Ovary (tissue), 9 donors: ENCODE data around the gene ZNF107. TPM values are rescaled to one million over a fixed set of nuclear protein-coding genes. Genes with fewer than 3 reads are reported as not detected.

Experiments
- DNase-seq, 5 donors: peaks; one replicate each; pipeline ENCODE4 v3.0.0-alpha.2; 2019 to 2020
- H3K27ac ChIP-seq, 2 donors: fragments of 200-600 bp; one replicate each; pipeline versions ENCODE4 v1.5.1 to v1.8.0; 2019 to 2022
- H3K27me3 ChIP-seq: fragments of 200-600 bp; one replicate; pipeline ENCODE4 v1.8.0; 2022
- H3K36me3 ChIP-seq: fragments of 200-600 bp; sonication (generic); one replicate; pipeline ENCODE4 v1.5.1; 2019
- H3K4me1 ChIP-seq: one replicate; pipeline ENCODE4 v1.8.1; 2013; ENCODE audit warnings: mild to moderate bottlenecking, moderate library complexity; ENCODE audit not compliant: insufficient read depth
- H3K4me3 ChIP-seq: fragments of 200-600 bp; sonication (generic); one replicate; pipeline ENCODE4 v1.5.1; 2017
- H3K9me3 ChIP-seq, 2 donors: fragments of 200-600 bp in 1 of 2; sonication (generic) in 1 of 2; one replicate each; pipeline versions ENCODE4 v1.5.1 to v1.8.1; 2013 to 2019; ENCODE audit warnings: mild to moderate bottlenecking in 1 of 2, moderate library complexity in 1 of 2
- EP300 ChIP-seq: sonication (generic); formaldehyde crosslinking; IDR thresholded peaks from one replicate; pipeline ENCODE4 v1.6.1; 2017; ENCODE audit warnings: antibody characterized with exemption
- POLR2A ChIP-seq: fragments of 450-650 bp; IDR thresholded peaks from one replicate; pipeline ENCODE4 v1.6.1; 2017; ENCODE audit warnings: antibody characterized with exemption, mild to moderate bottlenecking, moderate library complexity
- WGBS, 3 donors: extraction: QIAGEN DNeasy Blood & Tissue Kit in 1 of 3; methylation state at CpG; one replicate each; pipeline versions ENCODE4 v1.1.5 to v1.1.7; 2013 to 2017; 5-methylcytosine and 5-hydroxymethylcytosine counted together
- intact Hi-C, 4 donors: fragments of 100-400 bp; cut with DNase I; formaldehyde crosslinking; loops; one replicate each; pipeline versions ENCODE4 v1.11.0 to v1.15.1; 2022 to 2023
- polyA plus RNA-seq, 2 donors: library from polyadenylated mRNA; stranded (reverse); fragments of 200-250 nt in 1 of 2; fragments of 350-450 nt in 1 of 2; fragmentation: Illumina TruSeq in 1 of 2; extraction: RNeasy Lipid Tissue Mini Kit (QIAGEN cat#74804) in 1 of 2; gene quantifications; one replicate each; pipeline ENCODE4 v1.2.3, GENCODE V29; 2013 to 2014
- total RNA-seq, 7 donors: library from RNA; depleted of rRNA in 2 of 7; stranded (reverse); fragments of >200 nt in 2 of 7; fragmentation: NEBNext Ultra II Directional in 3 of 7; extraction: Animal tissue kit (Norgen Biotek cat#: 25700) in 3 of 7; gene quantifications; one replicate each; pipeline versions ENCODE4 v1.1.0 to v1.2.4, GENCODE V29; 2016 to 2023
- TF ChIP-seq, protein P1 (sequence below), 3 donors: fragments of 450-650 bp in 2 of 3; fragments of 200-600 bp in 1 of 3; IDR thresholded peaks; one replicate each; pipeline versions ENCODE4 v1.5.1 to v1.8.0; 2016 to 2022; ENCODE audit warnings: antibody characterized with exemption in 3 of 3, mild to moderate bottlenecking in 1 of 3
- donor health status: DM: no; HTN: no; CAD: no; lungs with moderate emphysema.
- donor health status: DM: no; HTN: no; CAD: no.
- donor health status: Bipolar disorder and iron deficiency.
- donor health status: DM: yes; HTN: yes; CAD: no.
- donor health status: DM: no; HTN: no; CAD: no.
- donor health status: DM: yes; HTN: yes; CAD: no.

ZNF107 gene
- total and polyA plus RNA-seq, 9 donors: 2.8 to 10.3 (median 6.4) TPM

DNA sequence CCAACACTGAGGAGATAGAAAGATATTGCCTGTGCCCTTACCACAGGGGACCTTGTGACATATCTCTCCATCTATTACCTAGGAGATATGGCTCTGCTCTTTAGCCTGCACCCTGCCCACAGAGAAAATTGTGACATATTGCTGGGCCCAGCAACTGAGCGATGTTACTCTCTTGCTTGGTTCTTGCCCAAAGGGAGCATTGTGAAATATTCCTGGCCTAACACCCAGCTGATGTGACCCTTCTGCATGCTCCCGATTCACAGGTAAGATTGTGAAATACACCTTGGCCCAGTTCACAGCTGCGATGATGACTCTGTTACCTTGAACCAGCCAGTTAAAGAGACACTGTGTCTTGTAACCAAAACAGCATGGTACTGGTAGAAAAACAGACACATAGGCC is 37.2 kb upstream of the ZNF107 start:
- 84 to 92% (median 90%) methylated on average over 3 of the region's 3 CpGs for WGBS, 3 donors
- H3K4me3 ChIP-seq: no peak overlapping the region
- no peaks in the 10 kb centered on the region for H3K4me1 ChIP-seq
- H3K9me3 ChIP-seq: no peaks in the 10 kb centered on the region
- H3K27me3 ChIP-seq: no peaks in the 10 kb centered on the region
- intact Hi-C loops: no loop called here
- TF ChIP-seq EP300: no peak
- TF ChIP-seq POLR2A: no peak
- TF ChIP-seq, protein P1, sequence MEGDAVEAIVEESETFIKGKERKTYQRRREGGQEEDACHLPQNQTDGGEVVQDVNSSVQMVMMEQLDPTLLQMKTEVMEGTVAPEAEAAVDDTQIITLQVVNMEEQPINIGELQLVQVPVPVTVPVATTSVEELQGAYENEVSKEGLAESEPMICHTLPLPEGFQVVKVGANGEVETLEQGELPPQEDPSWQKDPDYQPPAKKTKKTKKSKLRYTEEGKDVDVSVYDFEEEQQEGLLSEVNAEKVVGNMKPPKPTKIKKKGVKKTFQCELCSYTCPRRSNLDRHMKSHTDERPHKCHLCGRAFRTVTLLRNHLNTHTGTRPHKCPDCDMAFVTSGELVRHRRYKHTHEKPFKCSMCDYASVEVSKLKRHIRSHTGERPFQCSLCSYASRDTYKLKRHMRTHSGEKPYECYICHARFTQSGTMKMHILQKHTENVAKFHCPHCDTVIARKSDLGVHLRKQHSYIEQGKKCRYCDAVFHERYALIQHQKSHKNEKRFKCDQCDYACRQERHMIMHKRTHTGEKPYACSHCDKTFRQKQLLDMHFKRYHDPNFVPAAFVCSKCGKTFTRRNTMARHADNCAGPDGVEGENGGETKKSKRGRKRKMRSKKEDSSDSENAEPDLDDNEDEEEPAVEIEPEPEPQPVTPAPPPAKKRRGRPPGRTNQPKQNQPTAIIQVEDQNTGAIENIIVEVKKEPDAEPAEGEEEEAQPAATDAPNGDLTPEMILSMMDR (IDR thresholded peaks at IDR 0.05): no peak
- DNase-seq: no peak
- no peaks in the 10 kb centered on the region for H3K36me3 ChIP-seq
- no peak overlapping the region for H3K27ac ChIP-seq

DNA sequence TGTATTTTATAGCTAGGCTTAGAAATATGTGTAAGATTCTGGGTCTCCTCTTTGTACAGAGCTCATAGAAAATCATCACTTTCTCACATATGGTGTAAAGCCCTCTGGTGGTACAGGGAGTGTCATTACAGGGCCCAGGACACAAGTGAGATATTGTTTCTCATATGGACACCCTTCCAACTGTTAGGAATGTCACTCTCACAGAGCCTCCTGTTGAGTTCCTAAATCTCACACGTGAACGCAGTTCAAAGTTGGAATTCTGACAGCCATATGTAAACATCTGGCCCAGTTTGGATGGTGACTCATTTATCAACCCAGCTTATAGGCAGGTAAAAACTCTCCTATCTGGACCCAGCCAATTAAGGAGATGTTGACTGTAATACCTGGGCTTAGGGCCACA is 35.4 kb upstream of the ZNF107 start:
- no peaks in the 10 kb centered on the region for H3K4me1 ChIP-seq

DNA sequence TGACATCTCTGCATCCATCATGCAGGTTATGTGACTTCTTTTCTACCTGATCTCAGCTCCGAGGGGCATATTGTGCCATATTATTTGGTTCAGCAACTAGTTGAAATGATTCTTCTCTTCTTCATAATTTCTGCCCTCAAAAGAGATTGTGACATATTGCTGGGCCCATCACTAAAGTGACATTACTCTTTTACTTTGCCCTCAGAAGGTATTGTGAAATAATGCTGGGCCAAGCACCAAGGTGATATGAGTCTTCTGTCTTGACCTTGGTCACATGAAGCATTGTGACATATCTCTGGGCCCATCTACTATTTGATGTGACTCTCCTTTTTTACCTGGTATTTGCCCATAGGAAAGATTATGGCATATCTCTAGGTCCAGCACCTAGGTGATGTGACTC is 33.9 kb upstream of the ZNF107 start:
- H3K4me3 ChIP-seq: no peak overlapping the region
- no peak overlapping the region for H3K27ac ChIP-seq
- H3K9me3 ChIP-seq: no peaks in the 10 kb centered on the region
- TF ChIP-seq, protein P1 (IDR thresholded peaks at IDR 0.05): no peak
- TF ChIP-seq POLR2A (no peak), EP300 (no peak)
- no peaks in the 10 kb centered on the region for H3K4me1 ChIP-seq
- intact Hi-C loops: no loop called here
- H3K36me3 ChIP-seq: no peaks in the 10 kb centered on the region
- WGBS, 3 donors: 80 to 89% (median 89%) methylated on average over 1 of the region's 1 CpG
- no peaks in the 10 kb centered on the region for H3K27me3 ChIP-seq
- no peak for DNase-seq

More for the DNA sequence above, 35.4 kb upstream of the ZNF107 start:
- H3K36me3 ChIP-seq: no peaks in the 10 kb centered on the region
- intact Hi-C loops: no loop called here
- no peak overlapping the region for H3K27ac ChIP-seq
- no peak for DNase-seq
- no peak overlapping the region for H3K4me3 ChIP-seq
- H3K27me3 ChIP-seq: no peaks in the 10 kb centered on the region
- 15 to 41% (median 18%) methylated on average over 2 of the region's 2 CpGs for WGBS, 3 donors
- TF ChIP-seq, protein P1 (IDR thresholded peaks at IDR 0.05): peak in 1 of 3 donors; percentile 55
- TF ChIP-seq POLR2A (no peak), EP300 (no peak)
- H3K9me3 ChIP-seq: no peaks in the 10 kb centered on the region

DNA sequence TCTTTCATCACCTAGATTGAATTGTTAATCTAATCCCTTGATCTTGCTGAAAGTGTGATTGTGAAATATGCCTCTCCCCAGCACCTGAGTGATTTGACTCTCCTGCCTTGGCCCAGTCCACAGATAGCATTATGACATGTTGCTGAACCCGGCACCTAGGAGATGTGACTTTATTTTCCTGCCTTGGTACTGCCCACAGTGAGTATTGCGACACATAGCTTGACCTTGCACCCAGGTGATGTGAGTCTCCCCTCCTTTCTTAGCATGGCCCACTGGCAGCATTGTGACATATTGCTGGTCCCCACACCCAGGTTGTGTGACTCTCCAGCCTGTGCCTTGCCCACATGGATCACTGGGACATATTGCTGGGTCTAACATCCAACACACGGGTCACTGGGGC is 32.5 kb upstream of the ZNF107 start:
- 61 to 85% (median 74%) methylated on average over 3 of the region's 3 CpGs for WGBS, 3 donors
- no peak for TF ChIP-seq EP300
- TF ChIP-seq, protein P1 (IDR thresholded peaks at IDR 0.05): no peak
- intact Hi-C loops: no loop called here
- Histone ChIP-seq H3K4me1 (no peaks in the 10 kb centered on the region), H3K9me3 (no peaks in the 10 kb centered on the region), H3K27me3 (no peaks in the 10 kb centered on the region), H3K36me3 (no peaks in the 10 kb centered on the region), H3K27ac (no peak overlapping the region), H3K4me3 (no peak overlapping the region)
- no peak for DNase-seq
